ENCODE measurements around the gene GOLGA8B.
"Not testable (repeated sequence)": the region's sequence is repeated elsewhere in the genome, so short reads cannot be mapped to it uniquely, and the experiment has no call there.

GOLGA8B gene

GRCh38 chr15:34583399-34584329, at the start of gene GOLGA8B:
Gene GOLGA8B, minus strand, starts transcription at chr15:34583651. Its CDS starts 47,739 bp downstream, at chr15:34535912.
- ChIA-PET POLR2A (interaction anchor here (0.6 to 1.9 kb wide), 4 partner anchors 69 to 727 kb away, joined by 3 to 5 read pairs (median 3); partner anchors contain the start of genes EMC7 and PGBD4), CTCF (no interaction called here)
- TF ChIP-seq FOXA1 (IDR thresholded peaks at IDR 0.05) (no peak), L3MBTL2 (conservative IDR thresholded peaks at IDR 0.05) (peak; percentile 31; the same call in 1 of the 2 replicates), ZNF384 (IDR thresholded peaks at IDR 0.05) (no peak), FOXK2 (IDR thresholded peaks at IDR 0.05) (no peak)
- DNase-seq (ENCODE audit: extremely low spot score), result peak; percentile 75

GRCh38 chr15:34633165-34633564, 49.7 kb upstream of the GOLGA8B start:
- POLR2A ChIA-PET; DNase-seq (ENCODE audit: extremely low spot score); CTCF ChIA-PET: not testable (repeated sequence)

GRCh38 chr15:34628577-34629152, 45.2 kb upstream of the GOLGA8B start:
- DNase-seq (ENCODE audit: extremely low spot score), result no peak
- CTCF ChIA-PET, result no interaction called here
- no peak for TF ChIP-seq FOXK2 (IDR thresholded peaks at IDR 0.05)
- TF ChIP-seq TARDBP (IDR thresholded peaks at IDR 0.05), result no peak
- no peak for TF ChIP-seq NFRKB (IDR thresholded peaks at IDR 0.05)
- no peak for TF ChIP-seq ELF4 (IDR thresholded peaks at IDR 0.05)
- no peak for TF ChIP-seq SUZ12 (IDR thresholded peaks at IDR 0.05)
- TF ChIP-seq ARNT (IDR thresholded peaks at IDR 0.05), result no peak
- no peak for TF ChIP-seq BHLHE40 (IDR thresholded peaks at IDR 0.05; ENCODE audit: borderline replicate concordance)
- TF ChIP-seq LEF1 (IDR thresholded peaks at IDR 0.05; ENCODE audit: borderline replicate concordance), result no peak
- TF ChIP-seq PKNOX1 (IDR thresholded peaks at IDR 0.05), result no peak
- TF ChIP-seq FOXA1 (IDR thresholded peaks at IDR 0.05), result no peak
- TF ChIP-seq ZNF384 (IDR thresholded peaks at IDR 0.05), result no peak
- no peak for TF ChIP-seq SP1 (IDR thresholded peaks at IDR 0.05)
- no peak for TF ChIP-seq FOXM1 (IDR thresholded peaks at IDR 0.05; ENCODE audit: borderline replicate concordance)
- no peak for TF ChIP-seq CTBP1 (IDR thresholded peaks at IDR 0.05; ENCODE audit: borderline replicate concordance)
- TF ChIP-seq HDGF (IDR thresholded peaks at IDR 0.05; ENCODE audit: borderline replicate concordance), result no peak
- TF ChIP-seq L3MBTL2 (conservative IDR thresholded peaks at IDR 0.05), result no peak
- POLR2A ChIA-PET, result no interaction called here

- TF ChIP-seq PKNOX1 (IDR thresholded peaks at IDR 0.05) (no peak), TARDBP (IDR thresholded peaks at IDR 0.05) (no peak), BHLHE40 (IDR thresholded peaks at IDR 0.05; ENCODE audit: borderline replicate concordance) (no peak), FOXA1 (IDR thresholded peaks at IDR 0.05) (no peak), SUZ12 (IDR thresholded peaks at IDR 0.05) (no peak), NFRKB (IDR thresholded peaks at IDR 0.05) (no peak), ELF4 (IDR thresholded peaks at IDR 0.05) (no peak), FOXM1 (IDR thresholded peaks at IDR 0.05; ENCODE audit: borderline replicate concordance) (no peak), FOXK2 (IDR thresholded peaks at IDR 0.05) (no peak), HDGF (IDR thresholded peaks at IDR 0.05; ENCODE audit: borderline replicate concordance) (no peak), ZNF384 (IDR thresholded peaks at IDR 0.05) (no peak)
- CTCF ChIA-PET, result no interaction called here
- POLR2A ChIA-PET, result no interaction called here
- DNase-seq (ENCODE audit: extremely low spot score), result no peak
Observed at GRCh38 chr15:34625007-34625406, 41.6 kb upstream of the GOLGA8B start.

GRCh38 chr15:34621675-34622074, 38.2 kb upstream of the GOLGA8B start:
- no peak for TF ChIP-seq SUZ12 (IDR thresholded peaks at IDR 0.05)
- TF ChIP-seq PKNOX1 (IDR thresholded peaks at IDR 0.05), result no peak
- no peak for TF ChIP-seq FOXM1 (IDR thresholded peaks at IDR 0.05; ENCODE audit: borderline replicate concordance)
- TF ChIP-seq FOXK2 (IDR thresholded peaks at IDR 0.05), result no peak
- TF ChIP-seq ARNT (IDR thresholded peaks at IDR 0.05), result no peak
- no peak for TF ChIP-seq ELF4 (IDR thresholded peaks at IDR 0.05)
- TF ChIP-seq BHLHE40 (IDR thresholded peaks at IDR 0.05; ENCODE audit: borderline replicate concordance), result no peak
- TF ChIP-seq L3MBTL2 (conservative IDR thresholded peaks at IDR 0.05), result no peak
- TF ChIP-seq SP1 (IDR thresholded peaks at IDR 0.05), result no peak
- no peak for TF ChIP-seq CTBP1 (IDR thresholded peaks at IDR 0.05; ENCODE audit: borderline replicate concordance)
- no peak for TF ChIP-seq TARDBP (IDR thresholded peaks at IDR 0.05)
- no peak for TF ChIP-seq NFRKB (IDR thresholded peaks at IDR 0.05)
- no peak for TF ChIP-seq LEF1 (IDR thresholded peaks at IDR 0.05; ENCODE audit: borderline replicate concordance)
- no peak for TF ChIP-seq ZNF384 (IDR thresholded peaks at IDR 0.05)
- TF ChIP-seq HDGF (IDR thresholded peaks at IDR 0.05; ENCODE audit: borderline replicate concordance), result no peak
- TF ChIP-seq FOXA1 (IDR thresholded peaks at IDR 0.05), result no peak
- POLR2A ChIA-PET, result no interaction called here
- CTCF ChIA-PET, result interaction anchor here (0.7 to 1.4 kb wide), 4 partner anchors 11 to 1075 kb away, joined by 3 to 10 read pairs (median 3); no protein-coding TSS in a partner anchor
- peak; percentile 3 for DNase-seq (ENCODE audit: extremely low spot score)

- no peak for DNase-seq (ENCODE audit: extremely low spot score)
- CTCF ChIA-PET, result interaction anchor here (0.6 to 1.4 kb wide), 3 partner anchors 10 to 299 kb away, joined by 3 to 10 read pairs (median 3); no protein-coding TSS in a partner anchor
- POLR2A ChIA-PET, result no interaction called here
- TF ChIP-seq ZNF384 (IDR thresholded peaks at IDR 0.05), result no peak
- no peak for TF ChIP-seq PKNOX1 (IDR thresholded peaks at IDR 0.05)
- TF ChIP-seq SUZ12 (IDR thresholded peaks at IDR 0.05), result no peak
- TF ChIP-seq SP1 (IDR thresholded peaks at IDR 0.05), result no peak
- TF ChIP-seq FOXA1 (IDR thresholded peaks at IDR 0.05), result no peak
- TF ChIP-seq NFRKB (IDR thresholded peaks at IDR 0.05), result no peak
- no peak for TF ChIP-seq FOXK2 (IDR thresholded peaks at IDR 0.05)
- no peak for TF ChIP-seq BHLHE40 (IDR thresholded peaks at IDR 0.05; ENCODE audit: borderline replicate concordance)
- no peak for TF ChIP-seq L3MBTL2 (conservative IDR thresholded peaks at IDR 0.05)
- TF ChIP-seq LEF1 (IDR thresholded peaks at IDR 0.05; ENCODE audit: borderline replicate concordance), result no peak
- no peak for TF ChIP-seq FOXM1 (IDR thresholded peaks at IDR 0.05; ENCODE audit: borderline replicate concordance)
- no peak for TF ChIP-seq ELF4 (IDR thresholded peaks at IDR 0.05)
- TF ChIP-seq TARDBP (IDR thresholded peaks at IDR 0.05), result no peak
- TF ChIP-seq HDGF (IDR thresholded peaks at IDR 0.05; ENCODE audit: borderline replicate concordance), result no peak
- TF ChIP-seq CTBP1 (IDR thresholded peaks at IDR 0.05; ENCODE audit: borderline replicate concordance), result no peak
- no peak for TF ChIP-seq ARNT (IDR thresholded peaks at IDR 0.05)
Observed at GRCh38 chr15:34620814-34621213, 37.4 kb upstream of the GOLGA8B start.
